Activated T-cell treated with anti-CD3 and anti-CD28 coated beads, Interleukin-2, amount 50 U/mL, for 1 hour (primary cell): ENCODE measurements around the gene IQSEC1.

ENCODE experiments used
- DNase-seq: peaks from one replicate; pipeline ENCODE4 v3.0.0-alpha.2; 2020

IQSEC1 gene

DNA sequence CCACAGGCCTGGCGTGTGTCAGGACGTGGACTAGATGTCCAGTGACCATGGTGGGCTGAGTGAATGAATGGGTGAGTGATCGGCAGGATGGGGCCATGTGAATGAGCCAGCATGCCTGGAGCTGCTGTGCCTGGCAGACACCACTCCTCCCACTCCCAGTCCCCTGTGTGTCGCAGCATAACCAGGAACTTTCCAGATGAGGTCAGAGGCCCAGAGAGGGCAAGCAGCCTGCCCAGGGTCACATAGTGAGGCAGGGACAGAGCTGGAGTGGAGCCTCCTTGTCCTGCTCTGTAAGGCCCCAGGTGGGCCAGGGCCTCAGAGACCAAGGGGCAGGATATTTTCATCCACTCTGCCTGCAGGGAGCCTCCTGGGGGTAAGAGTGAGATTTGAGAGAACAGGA is 6.4 kb downstream of the IQSEC1 start:
- no peak for DNase-seq

DNA sequence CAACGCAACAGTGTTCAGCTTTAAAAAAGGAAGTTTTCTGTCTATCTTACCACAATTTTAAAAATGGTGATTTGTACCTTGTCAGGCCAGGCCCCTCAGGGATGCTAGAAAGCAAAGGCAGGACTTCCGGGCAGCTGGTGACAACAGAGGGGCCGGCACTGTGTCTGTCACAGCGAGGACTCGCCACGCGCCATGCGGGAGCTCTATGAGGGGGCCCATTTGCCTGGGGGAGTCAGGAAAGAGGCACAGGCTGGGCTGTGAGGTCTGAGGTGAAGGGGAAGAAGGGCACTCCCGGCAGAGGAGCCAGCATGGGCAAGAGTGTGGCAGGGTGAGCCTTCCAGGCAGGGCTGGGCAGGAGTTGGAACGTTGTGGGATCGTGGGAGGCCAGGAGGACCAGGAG is 7.0 kb downstream of the IQSEC1 start:
- DNase-seq: no peak

DNA sequence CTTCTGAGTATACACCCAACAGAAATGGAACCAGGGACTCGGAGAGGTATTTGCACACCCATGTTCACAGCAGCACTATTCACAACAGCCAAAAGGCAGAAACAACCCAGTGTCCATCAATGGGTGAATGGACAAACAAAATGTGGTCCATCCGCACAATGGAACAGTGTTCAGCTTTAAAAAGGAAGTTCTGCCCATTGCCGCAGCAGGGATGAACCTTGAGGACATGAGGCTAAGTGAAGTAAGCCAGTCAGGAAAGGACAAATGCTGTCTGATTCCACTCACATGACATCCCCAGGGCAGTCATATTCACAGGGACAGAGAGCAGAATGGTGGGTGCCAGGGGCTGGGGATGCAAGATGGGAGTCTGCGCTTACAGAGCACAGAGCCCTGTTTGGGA is 7.5 kb downstream of the IQSEC1 start:
- DNase-seq: no peak

DNA sequence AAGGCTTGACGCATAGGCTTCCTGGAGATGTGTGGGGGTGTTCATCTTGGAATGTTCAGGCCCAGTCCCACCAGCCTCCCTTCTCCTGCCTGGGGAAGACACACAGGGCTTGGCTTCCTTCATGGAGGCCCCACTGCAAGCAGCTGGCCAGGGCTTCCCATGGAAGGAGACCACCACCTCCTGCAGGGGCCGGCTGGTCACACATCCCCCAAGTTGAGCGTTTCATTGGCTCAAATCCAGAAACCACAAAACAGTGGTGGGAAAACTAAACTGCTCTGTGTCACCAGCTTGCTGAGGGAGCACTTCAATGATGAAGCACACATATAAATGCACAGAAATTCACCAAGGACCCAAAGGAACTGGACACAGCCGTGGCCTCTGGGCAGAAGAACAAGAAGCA is 8.3 kb downstream of the IQSEC1 start:
- no peak for DNase-seq

DNA sequence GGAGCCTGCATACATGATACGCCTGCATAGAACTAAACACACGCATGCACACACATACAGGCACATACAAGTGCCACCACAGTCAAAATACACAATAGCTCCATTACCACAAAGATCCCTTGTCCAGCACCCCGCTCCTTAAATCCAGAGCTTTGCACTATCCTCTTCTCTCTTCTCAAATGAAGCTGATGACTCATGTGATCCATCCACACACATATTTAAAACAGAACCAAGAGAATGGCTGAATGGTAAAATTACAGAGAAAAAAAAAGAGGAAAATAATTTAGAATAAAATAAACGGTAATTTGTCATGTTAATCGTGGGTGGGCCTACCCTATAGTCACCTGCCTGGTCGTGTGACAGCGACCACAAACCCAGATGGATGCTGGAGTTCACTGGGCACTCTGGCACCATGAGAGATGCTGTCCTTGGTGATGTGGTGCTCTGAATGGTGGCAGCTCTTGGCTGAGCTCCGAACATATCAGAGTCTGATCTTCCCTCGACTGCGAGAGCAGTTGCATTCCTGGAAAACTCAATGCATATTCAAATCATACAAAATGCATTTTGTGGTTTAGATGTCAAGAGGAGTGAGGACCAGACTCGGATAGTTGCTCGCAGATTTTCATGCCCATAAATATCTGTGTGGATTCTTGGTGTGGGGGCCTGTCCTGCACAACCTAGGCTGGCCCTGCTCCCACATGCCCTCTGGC is 8.9 kb downstream of the IQSEC1 start:
- no peak for DNase-seq

DNA sequence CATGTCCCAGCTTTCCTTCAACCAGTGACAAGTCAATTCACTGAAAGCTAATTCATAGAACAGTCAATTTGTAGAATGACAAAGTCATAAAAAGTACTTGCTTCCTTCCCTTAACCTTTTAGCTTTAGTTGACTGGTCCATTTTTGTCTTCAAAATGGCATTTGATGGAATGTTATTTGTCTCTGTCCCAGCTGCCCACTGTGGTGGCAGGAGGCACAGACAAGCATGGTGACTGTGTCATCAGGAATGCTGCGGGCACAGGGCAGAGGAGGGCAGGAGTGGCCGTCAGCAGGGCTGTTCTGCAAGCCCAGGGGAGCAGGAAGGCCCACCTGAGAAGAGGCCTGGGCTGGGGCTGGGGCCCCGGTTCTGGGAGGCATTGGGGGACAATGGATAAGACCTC is 10.0 kb downstream of the IQSEC1 start:
- DNase-seq: no peak

DNA sequence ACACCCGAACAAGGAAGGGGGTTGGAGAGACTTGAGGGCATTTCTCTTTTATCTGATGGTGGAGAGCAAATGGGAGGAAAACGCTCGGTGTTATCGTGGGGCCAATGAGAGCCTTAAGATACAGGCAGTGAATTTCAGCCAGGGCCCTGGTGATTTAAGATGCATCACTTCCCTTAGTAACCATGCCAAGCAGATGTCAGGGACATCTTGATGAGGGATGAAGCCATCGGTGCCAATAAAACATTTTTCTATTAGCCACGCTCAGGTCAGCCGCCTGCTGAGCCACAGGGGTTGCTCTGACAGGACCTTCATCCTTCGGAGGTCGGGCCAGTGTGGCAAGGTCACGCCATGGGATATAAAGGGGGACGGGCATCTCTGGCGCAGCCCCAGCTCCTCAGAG is 10.6 kb downstream of the IQSEC1 start:
- no peak for DNase-seq

DNA sequence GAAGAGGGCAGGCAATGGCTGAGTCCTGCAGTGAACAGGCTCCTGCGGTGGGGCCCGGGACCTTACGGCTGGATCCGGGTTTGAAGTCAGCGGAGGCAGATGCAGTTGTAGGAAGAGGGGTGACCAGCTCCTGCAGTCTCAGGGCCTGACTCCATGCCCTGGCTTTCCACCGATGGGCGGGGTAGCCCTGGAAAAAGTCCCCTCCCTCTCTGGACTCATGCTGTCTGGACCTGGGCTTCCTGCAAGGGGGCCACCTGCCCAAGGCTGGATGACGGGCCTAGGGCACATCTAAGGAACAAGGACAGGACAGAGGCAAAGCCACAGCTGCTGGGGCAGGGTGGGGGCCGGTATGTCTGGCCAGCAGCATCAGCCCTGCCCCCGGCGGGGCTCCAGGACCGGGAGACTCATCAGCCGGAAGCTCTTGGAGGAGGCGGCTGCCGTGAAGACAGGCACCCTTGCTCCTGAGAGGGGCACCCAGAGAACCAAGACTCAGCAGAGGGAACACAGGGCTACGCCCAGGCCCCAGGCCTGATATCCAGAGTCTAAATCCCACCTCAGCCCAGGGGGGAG is 12.8 kb downstream of the IQSEC1 start:
- DNase-seq: no peak

DNA sequence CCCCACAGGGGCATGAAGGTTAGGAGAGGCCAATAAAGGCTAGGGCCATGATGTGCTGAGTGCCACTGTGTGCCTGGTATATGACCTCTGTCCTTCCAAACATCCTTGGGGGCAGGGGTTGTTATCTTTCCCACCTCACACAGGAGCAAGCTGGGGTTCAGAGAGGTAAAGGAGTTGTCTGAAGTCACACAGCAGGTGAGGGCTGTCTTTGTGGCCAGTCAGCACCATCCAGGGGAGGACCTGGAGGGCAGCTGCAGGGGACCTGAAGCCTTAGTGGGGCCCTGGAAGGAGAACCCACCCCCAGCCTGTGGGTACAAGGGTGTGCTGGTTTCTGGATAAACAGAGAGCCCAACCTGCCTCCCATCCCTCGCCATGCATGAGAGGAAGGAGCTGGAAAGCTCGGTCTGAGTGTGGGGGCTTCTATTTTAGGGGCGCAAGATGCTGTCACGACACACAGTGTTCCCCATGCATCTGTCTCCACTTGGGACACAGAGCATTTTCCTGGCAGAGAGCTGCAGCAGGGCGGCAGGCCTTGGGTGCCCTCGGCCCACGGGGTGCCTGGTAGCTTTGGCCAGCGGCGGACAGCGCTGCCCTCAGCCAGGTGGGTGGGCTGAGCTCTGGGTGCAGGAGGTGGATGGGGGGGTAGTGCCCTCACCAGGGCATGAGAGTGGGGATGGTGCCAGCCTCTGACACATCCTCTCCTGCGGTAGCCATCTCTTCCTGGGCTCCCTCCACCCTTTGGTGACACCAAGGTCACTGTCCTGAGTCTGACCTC is 14.7 kb downstream of the IQSEC1 start:
- no peak for DNase-seq

DNA sequence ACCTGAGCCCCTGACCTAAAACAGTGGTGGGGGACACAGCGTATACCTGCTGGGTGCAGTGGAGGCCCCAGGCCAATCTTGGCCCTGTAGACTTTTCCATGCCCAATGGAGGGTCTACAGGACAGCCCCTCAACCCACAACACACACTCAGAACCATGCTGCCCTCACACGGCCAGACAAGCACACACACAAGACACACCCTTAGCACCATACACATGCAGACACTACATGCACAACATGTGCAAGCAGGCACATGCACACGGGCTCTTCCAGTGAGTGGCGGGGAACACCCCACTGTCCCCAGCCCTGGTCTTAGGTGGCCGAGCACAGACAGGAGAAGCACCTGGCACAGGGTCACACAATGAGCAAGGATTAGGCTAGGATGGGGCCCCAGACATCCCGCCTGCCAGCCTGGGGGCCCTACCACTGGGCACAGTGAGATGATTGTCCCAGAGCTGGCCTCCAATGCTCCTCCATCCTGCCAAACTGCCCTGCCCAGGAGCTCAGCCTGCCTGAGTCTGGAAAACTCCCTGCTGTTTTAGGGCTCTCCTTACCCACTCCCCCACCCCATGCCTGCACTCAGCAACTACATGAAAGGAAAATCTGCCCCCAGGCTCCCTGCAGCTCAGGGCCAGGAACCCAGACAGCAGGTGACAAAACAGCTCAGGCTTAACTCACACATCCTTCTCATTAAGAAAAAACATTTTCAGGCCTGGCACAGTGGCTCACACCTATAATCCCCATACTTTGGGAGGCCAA is 15.8 kb downstream of the IQSEC1 start:
- DNase-seq: no peak

DNA sequence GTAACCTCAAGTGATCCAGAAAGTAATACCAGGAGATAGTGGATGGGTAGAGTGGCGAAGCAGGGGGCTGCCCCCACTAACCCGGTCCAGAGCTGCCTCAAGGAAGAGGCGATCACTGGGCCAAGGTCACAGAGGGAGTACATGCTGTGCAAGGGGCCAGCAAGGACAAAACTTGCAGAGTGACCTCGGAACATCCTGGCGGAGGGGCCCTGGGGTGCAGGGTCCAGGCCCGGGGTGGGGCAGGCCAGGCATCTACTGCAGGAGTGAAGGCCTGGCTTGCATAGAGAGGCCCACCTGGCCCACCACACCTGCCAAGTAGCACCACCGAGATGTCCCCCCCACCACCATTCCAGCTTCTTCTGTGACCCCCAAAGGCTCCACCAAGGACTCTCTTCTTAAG is 17.6 kb downstream of the IQSEC1 start:
- no peak for DNase-seq

DNA sequence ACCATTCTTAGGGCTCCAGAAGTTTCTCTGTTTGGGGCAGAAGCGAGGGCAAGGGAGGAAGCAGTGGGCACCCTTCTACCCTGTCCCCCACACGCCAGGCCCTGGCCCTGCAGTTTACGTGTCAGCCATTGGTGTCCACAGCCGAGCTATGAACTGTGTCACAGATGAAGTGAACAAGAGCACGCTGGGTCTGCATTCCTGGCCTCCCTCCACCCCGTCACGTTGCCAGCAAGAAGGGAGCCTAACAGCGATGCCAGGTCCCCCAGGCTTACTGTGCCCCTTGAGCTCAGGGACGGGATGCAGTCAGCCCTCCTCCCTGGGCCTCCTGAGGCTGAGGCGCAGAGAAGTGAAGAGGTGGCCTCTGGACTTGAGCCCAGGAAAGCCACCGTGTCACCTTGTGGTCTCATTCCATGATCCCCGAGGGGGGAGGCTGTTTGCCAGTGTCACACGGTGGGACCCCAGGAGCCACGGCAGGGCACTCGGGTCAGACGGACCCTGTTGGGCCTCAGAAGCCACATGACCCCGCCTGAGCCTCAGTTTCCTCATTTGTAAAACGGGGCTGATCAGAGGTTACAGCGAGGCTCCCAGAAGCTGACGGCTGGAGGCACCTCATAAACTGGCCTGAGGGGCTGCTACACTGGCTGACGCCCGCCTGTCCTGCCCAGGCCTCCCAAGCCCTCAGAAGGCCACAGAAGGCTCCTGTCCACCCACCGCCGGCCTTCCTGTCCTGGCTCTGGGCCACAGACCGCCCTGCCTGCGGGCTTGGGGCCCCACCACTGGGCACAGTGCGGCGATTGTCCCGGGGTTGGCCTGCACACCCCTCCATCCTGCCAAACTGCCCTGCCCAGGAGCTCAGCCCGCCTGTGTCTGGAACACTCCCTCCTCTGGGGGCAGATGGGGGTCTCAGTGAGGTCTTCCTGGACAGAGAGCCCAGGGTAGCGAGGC is 18.6 kb downstream of the IQSEC1 start:
- no peak for DNase-seq

DNA sequence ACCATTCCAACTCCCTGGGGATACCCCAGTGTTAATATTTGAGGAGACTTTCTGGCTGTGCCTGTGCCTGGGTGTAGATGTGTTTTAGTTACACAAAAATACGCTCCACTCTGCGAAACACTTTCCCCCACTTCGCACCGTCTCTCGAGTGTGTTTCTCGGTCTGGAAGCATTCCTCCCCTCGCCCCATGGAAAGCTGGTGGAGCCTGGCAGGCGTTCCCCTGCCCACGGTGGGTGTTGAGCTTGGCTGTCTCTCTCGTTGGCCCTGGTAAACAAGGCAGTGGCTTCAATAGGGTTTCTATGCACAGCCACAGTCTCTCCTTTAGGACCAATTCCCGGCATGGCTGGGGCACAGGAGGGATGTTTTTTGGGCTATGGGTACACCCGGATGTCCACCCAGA is 19.3 kb downstream of the IQSEC1 start:
- DNase-seq: no peak

DNA sequence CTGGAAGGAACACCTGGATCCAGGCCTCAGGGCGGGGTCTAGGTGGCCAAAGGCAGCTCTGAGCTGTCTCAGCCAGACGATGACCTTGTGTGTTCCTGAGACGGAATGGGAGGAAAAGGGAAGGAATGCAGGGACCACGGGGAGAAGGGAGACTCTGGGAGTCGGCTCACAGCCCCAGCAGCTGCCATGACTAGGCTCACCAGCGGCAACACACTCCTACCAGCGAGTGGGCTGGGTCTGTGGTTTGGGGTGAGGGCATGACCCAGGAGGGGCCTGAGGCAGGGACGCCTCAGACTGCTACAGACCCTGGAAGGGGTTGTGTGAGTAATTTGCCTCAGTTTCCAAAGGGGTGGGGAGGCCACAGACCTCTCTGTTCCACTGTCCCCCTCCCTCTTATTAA is 19.8 kb downstream of the IQSEC1 start:
- DNase-seq: no peak

DNA sequence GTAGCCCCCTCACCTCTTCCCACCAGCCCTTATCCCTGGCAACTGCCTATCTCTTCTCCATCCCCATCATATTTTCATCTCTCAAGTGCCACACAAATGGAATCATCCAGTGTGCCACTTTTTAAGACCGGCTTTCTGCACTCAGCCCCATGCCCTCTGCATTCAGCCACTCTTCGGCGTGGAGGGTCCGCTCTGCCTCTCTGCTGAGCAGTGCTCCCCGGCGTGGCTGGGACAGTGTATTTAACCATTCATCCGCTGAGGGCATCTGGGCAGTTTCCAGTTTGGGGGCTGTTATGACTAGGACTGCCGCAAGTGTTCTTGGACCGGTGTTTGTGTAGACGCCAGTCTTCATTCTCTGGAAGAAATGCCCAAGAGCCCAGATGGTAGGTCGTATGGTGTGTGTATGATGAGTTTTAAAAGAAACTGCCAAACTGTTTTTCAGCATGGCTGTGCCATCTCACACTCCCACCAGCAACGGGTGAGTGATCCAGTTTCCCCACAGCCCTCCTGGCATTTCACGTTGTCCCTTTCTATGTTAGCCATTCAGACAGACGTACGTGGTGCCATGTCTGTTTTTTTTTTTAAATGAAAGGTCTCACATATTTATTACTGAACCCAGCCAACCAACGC is 20.9 kb downstream of the IQSEC1 start:
- DNase-seq: no peak

DNA sequence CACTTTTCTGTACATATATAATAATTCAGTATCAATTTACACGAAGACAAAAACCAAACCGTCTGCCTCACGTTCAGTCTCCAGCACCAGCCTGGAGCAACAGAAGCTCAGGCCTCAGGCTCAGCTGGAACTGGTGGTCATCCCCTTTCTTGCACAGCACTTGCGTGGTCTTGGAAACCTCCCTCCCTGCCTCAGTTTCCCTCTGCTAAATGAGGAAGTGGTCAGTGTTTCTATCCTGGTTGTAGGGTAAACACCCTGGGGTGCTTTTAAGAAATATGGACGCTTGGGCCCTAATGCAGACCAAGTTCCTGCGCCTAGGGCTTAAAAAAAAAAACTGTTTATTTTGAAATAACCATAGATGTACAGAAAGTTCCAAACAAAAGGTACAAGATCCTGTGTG is 21.6 kb downstream of the IQSEC1 start:
- DNase-seq: no peak

DNA sequence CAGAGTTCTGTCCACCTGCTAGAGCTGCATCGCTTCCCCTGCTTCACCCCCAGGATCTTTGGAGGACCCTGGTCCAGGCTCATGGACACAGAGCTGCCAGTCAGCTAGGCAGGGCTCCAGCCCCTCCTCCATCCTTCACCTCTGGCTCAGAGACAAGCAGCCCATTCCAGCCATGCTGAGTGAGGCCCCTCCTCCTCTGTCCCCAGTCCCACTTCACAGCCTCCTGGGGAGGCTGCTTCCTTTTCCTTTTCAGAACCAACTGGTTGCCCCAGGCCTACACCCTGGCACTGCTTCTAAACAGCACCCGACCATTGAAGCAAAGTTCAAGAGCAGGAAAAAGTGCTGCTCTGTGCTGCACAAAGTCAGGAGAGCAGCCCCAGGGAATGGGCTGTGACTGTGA is 22.2 kb downstream of the IQSEC1 start:
- no peak for DNase-seq

DNA sequence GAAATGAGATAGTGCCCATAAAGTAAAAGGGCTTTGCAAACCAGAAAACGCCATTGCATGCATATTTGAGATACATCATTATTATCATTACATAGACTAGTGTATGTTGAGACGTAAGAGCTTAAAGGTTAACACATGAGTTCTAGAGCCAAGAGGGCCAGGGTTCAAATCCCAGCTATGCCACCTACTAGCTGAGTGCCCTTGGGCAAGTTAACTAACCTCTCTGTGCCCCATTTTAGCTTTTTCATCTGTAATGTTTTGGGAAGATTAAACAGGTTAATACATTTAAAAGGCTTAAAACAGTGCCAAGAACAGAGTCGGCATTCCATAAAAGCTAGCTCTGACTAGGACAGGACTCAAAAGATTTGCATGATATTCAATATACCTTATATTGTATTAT is 22.8 kb downstream of the IQSEC1 start:
- DNase-seq: no peak

DNA sequence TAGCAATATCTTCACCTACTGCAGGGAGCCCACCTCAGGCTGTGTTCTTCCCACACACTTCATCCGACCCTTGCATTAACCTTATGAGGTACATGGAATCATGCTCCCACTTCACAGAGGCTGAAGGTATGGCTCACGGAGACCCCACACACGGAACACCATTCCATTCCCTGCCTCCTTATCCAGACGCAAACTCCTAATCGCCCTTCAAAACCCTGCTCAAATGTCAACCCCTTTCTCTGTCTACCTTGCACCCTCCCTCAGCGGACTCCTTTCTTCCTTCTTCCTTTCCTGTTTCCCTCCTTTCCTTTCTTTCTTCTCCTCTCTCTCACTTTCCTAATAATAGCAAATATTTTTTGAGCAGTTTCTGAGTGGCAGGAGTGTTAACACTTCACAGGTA is 23.8 kb downstream of the IQSEC1 start:
- no peak for DNase-seq

DNA sequence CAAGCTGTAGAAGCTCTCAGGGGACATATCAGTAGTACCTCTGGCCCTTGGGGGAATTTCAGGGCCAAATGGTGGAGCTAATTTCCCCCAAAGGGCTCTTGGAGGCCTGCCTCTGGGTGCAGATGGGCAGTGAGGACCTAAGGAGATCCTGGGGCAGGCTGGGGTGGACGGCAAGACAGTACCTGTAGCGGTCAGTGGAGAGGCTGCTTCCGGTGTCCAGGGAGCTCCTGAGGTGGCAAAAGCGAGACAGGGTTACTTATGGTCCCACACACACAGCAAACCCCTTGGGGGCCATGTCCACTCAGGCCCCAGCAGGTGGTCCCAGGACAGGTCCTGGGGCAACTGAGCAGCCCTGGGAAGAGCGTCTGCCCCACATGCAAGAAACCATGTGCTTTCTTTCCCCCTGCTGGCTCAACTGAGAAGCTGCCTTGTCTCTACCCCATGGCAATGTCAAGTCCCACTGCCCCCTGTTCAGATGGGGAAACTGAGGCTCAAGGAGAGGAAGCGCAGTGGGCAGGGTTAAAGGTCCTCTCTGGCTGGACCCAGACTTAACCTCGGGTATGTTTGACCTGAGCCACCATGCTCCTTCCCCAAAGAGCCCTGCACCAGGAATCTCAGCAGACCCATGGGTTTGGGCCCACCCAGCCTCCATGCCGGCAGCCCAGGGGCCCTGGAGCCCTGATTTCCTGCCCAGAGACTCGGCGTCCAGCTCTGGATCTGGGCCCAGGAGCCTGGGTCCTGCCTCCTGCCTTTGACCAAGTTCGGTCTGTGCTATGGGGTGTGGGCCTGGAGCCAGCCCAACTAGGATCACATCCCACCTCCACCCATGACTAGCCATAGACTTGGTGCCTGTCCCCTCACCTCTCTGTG is 25.7 kb downstream of the IQSEC1 start:
- no peak for DNase-seq
